Left lung (tissue), 10 donors: ENCODE measurements around the gene SLC25A41. TPM values are rescaled to one million over a fixed set of nuclear protein-coding genes. Genes with fewer than 3 reads are reported as not detected.

Experiments used
- ATAC-seq: fragments of 200-7000 bp; cut with Tn5 transposase; one replicate; pipeline ENCODE4 v1.9.1; 2020; ENCODE audit warnings: moderate library complexity
- DNase-seq, 4 donors: peaks; one replicate each; pipeline ENCODE4 v3.0.0-alpha.2; 2013 to 2020
- H3K27ac ChIP-seq, 2 donors: fragments of 200-600 bp; sonication (generic) in 1 of 2; one replicate each; pipeline versions ENCODE4 v1.5.0 to v1.8.0; 2020 to 2021
- H3K27me3 ChIP-seq, 2 donors: fragments of 200-600 bp; sonication (generic) in 1 of 2; one replicate each; pipeline versions ENCODE4 v1.5.0 to v1.8.0; 2020 to 2021
- H3K36me3 ChIP-seq, 2 donors: fragments of 200-600 bp; sonication (generic) in 1 of 2; one replicate each; pipeline versions ENCODE4 v1.5.0 to v1.8.0; 2020 to 2021
- H3K4me1 ChIP-seq, 2 donors: fragments of 200-600 bp; one replicate each; pipeline ENCODE4 v1.8.0; 2021
- H3K4me3 ChIP-seq, 2 donors: fragments of 200-600 bp; sonication (generic) in 1 of 2; one replicate each; pipeline versions ENCODE4 v1.5.0 to v1.8.0; 2020 to 2021; ENCODE audit warnings: mild to moderate bottlenecking in 1 of 2
- H3K9me3 ChIP-seq, 2 donors: fragments of 200-600 bp; sonication (generic) in 1 of 2; one replicate each; pipeline versions ENCODE4 v1.5.0 to v1.8.0; 2020 to 2021
- intact Hi-C, 2 donors: fragments of 100-400 bp; cut with DNase I; formaldehyde crosslinking; loops; one replicate each; pipeline versions ENCODE4 v1.11.2 to v1.14.2; 2022
- polyA plus RNA-seq, 6 donors: library from polyadenylated mRNA; unstranded; fragments of 120-200 nt; gene quantifications; one replicate each; pipeline ENCODE4 v1.2.1, GENCODE V29; 2013; ENCODE audit not compliant: insufficient read length in 6 of 6
- total RNA-seq, 2 donors: library from RNA; stranded (reverse); fragmentation: NEBNext Ultra II Directional; extraction: Animal tissue kit (Norgen Biotek cat#: 25700); gene quantifications; one replicate each; pipeline ENCODE4 v1.2.1, GENCODE V29; 2021
- TF ChIP-seq, protein P1 (sequence below), 2 donors: fragments of 200-600 bp; sonication (generic) in 1 of 2; IDR thresholded peaks; one replicate each; pipeline versions ENCODE4 v1.5.0 to v1.8.0; 2021; ENCODE audit warnings: antibody characterized with exemption in 2 of 2
- donor health status: DM: no; HTN: yes; CAD: no.
- donor health status: DM: no; HTN: no; CAD: no.

SLC25A41 gene
- total and polyA plus RNA-seq, 8 donors: 0.31 to 1.7 (median 0.71) TPM

DNA sequence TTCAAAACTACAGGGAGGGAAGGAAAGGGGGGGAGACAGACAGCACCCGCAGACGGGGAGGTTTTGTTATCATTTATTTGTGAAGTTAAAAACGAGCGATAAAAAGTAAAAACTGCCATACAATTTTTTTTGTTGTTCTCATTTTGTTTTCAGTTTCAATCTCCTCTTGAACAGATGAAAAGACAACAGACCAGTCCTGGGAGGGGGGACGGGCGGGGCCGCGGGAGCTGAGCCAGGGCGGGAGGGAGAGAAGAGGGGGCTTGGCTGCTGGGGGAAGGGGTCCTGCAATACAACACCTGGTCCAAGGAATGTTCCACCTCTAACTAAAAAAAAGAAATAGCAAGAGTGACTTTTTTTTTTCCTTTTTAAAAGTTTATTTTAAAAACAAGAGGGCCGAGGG lies 20.3 kb downstream of the SLC25A41 start:
- intact Hi-C loops: no loop called here
- Histone ChIP-seq H3K27me3 (no peaks in the 10 kb centered on the region), H3K27ac (no peak overlapping the region), H3K9me3 (no peaks in the 10 kb centered on the region), H3K36me3 (peaks cover 0 to 52% of the 10 kb centered on the region in 2 donors), H3K4me1 (peaks cover 0 to 12% of the 10 kb centered on the region in 2 donors), H3K4me3 (no peak overlapping the region)
- ATAC-seq: no peak
- TF ChIP-seq, protein P1, sequence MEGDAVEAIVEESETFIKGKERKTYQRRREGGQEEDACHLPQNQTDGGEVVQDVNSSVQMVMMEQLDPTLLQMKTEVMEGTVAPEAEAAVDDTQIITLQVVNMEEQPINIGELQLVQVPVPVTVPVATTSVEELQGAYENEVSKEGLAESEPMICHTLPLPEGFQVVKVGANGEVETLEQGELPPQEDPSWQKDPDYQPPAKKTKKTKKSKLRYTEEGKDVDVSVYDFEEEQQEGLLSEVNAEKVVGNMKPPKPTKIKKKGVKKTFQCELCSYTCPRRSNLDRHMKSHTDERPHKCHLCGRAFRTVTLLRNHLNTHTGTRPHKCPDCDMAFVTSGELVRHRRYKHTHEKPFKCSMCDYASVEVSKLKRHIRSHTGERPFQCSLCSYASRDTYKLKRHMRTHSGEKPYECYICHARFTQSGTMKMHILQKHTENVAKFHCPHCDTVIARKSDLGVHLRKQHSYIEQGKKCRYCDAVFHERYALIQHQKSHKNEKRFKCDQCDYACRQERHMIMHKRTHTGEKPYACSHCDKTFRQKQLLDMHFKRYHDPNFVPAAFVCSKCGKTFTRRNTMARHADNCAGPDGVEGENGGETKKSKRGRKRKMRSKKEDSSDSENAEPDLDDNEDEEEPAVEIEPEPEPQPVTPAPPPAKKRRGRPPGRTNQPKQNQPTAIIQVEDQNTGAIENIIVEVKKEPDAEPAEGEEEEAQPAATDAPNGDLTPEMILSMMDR (IDR thresholded peaks at IDR 0.05): no peak
- no peak for DNase-seq

DNA sequence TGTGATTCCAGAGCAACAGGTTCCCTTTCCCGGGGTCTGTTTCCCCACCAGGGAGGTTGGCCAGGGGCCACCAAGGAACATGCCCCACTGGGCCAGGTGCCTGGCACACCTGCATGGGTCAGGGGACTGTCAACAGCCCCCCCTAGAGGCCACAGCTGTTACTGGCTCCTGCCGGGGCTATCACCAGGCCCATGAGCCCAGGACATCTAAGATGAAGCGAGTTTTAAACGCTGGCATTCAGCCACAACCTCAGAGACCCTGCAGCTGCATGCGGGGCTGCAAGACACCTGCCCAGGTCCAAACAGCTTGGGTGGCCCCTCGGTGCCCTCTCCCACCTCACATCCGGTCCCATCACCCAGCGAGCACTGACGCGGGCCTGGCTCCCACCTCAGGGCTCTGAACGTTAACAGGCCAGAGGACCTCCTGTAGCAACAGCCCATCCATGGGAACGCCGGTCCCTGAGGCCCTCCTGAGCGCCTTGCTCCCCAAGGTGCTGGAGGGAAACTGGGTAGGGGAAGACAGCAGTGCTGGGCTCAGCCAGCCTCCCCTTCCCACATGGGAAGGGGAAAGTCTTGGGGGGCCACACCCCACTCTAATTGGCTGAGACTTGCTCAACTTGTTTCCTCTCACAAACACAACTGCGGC lies 21.0 kb downstream of the SLC25A41 start:
- TF ChIP-seq, protein P1 (IDR thresholded peaks at IDR 0.05): peak; percentile 33 to 41
- no peaks in the 10 kb centered on the region for H3K9me3 ChIP-seq
- intact Hi-C loops: no loop called here
- ATAC-seq (peak; percentile 71), DNase-seq (peak in 1 of 4 donors; percentile 70)
- no peak overlapping the region for H3K27ac ChIP-seq
- H3K27me3 ChIP-seq: no peaks in the 10 kb centered on the region
- H3K4me1 ChIP-seq: peaks cover 0 to 12% of the 10 kb centered on the region in 2 donors
- H3K4me3 ChIP-seq: no peak overlapping the region
- H3K36me3 ChIP-seq: peaks cover 0 to 44% of the 10 kb centered on the region in 2 donors

DNA sequence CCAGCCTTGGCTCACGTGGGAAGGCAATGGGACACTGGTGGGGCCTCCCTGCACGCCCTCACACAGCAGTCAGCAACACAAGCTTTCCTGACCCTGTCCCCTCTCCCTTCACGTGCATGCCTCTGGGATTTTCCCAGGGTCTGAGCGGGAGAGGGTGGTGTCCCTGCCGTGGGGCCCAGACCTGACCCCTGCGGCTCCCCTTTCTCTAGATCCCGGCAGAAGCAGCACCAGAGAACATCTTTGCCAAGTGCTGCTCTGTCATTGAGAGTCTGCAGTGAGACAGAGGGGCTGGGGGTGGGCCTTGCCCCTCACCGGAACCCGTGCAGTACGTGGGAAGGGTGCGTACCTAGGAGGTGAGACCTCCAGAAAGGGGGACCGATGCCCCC lies 21.5 kb downstream of the SLC25A41 start:
- Histone ChIP-seq H3K4me3 (no peak overlapping the region), H3K4me1 (peaks cover 0 to 12% of the 10 kb centered on the region in 2 donors), H3K9me3 (no peaks in the 10 kb centered on the region), H3K27me3 (no peaks in the 10 kb centered on the region), H3K27ac (no peak overlapping the region), H3K36me3 (peaks cover 0 to 39% of the 10 kb centered on the region in 2 donors)
- DNase-seq: no peak
- ATAC-seq: no peak
- intact Hi-C loops: no loop called here
- TF ChIP-seq, protein P1 (IDR thresholded peaks at IDR 0.05): no peak

DNA sequence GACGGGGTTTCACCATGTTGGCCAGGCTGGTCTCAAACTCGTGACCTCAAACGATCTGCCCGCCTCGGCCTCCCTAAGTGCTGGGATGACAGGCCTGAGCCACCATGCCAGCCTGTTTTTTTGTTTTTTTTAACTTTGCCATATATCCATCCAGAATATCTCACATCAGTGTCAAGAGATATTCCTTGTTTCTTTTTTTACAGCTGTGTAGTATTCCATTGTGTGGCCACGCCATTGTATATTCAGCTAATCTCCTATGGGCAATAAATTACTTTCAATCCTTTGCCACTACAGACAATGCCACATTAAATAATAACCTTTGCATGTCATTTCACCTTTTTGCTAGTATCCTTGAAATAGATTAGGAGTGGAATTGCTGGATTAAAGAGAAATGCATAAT lies 24.2 kb downstream of the SLC25A41 start:
- DNase-seq (no peak), ATAC-seq (no peak)
- no peaks in the 10 kb centered on the region for H3K9me3 ChIP-seq
- TF ChIP-seq, protein P1 (IDR thresholded peaks at IDR 0.05): no peak
- intact Hi-C loops: no loop called here
- H3K27me3 ChIP-seq: no peaks in the 10 kb centered on the region
- H3K36me3 ChIP-seq: peaks cover 0 to 12% of the 10 kb centered on the region in 2 donors
- peaks cover 0 to 12% of the 10 kb centered on the region in 2 donors for H3K4me1 ChIP-seq
- H3K27ac ChIP-seq: no peak overlapping the region
- no peak overlapping the region for H3K4me3 ChIP-seq

DNA sequence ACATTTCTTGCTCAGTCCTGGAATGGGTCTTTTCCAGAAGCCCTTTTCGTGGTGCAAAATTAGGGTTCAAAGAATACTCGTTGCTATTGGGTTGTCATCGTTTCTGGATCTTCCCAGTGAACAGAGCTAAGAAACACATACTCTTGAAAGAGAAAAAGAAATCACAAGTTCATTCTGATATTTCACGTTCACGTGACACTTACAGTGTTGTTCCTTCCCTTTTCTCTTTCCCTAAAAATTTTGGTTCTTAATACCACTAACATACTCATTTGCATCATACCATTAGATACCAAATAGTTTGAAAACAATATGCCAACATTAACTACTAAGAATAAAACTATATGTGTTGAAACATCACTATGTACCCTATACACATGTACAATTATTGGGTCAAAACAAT lies 27.2 kb downstream of the SLC25A41 start:
- no peaks in the 10 kb centered on the region for H3K4me1 ChIP-seq
- ATAC-seq (no peak), DNase-seq (no peak)
- H3K4me3 ChIP-seq: no peak overlapping the region
- no peak overlapping the region for H3K27ac ChIP-seq
- intact Hi-C loops: no loop called here
- TF ChIP-seq, protein P1 (IDR thresholded peaks at IDR 0.05): no peak
- no peaks in the 10 kb centered on the region for H3K36me3 ChIP-seq
- no peaks in the 10 kb centered on the region for H3K27me3 ChIP-seq
- H3K9me3 ChIP-seq: no peaks in the 10 kb centered on the region
